ENCODE measurements around the gene KLK13.

- TF ChIP-seq POLR2A (IDR thresholded peaks at IDR 0.05; ENCODE audit: low read depth, low read length) (no peak), POLR2AphosphoS5 (IDR thresholded peaks at IDR 0.05; ENCODE audit: low read depth, low read length) (no peak)
These were observed 17.7 kb upstream of the KLK13 start, which contains the start of gene KLK14 for GRCh38 chr19:51082611-51083010.

Measured in GM12892 (cell line).